Neural cell (in vitro differentiated cells): ENCODE results near the gene ATP1A1. TPM values are rescaled to one million over a fixed set of nuclear protein-coding genes. Genes with fewer than 3 reads are reported as not detected.

Experiments
- H2AFZ ChIP-seq: fragments of 200-600, 300-800 bp; sonication (generic), shearing (Covaris generic); 2 replicates; pipeline ENCODE4 v1.6.0; 2014; ENCODE audit warnings: low read depth, mild to moderate bottlenecking, antibody characterized with exemption, low read length, moderate library complexity
- H3F3A ChIP-seq: fragments of 200-600 bp; shearing (Covaris generic); 2 replicates; pipeline ENCODE4 v1.6.1; 2016; ENCODE audit warnings: mild to moderate bottlenecking, moderate library complexity, mixed read lengths, antibody characterized with exemption, low read length; ENCODE audit not compliant: insufficient read depth, poor library complexity, severe bottlenecking
- H3K27ac ChIP-seq: fragments of 200-600, 300-800 bp; sonication (generic), shearing (Covaris generic); 2 replicates; pipeline ENCODE4 v1.5.1; 2014; ENCODE audit warnings: mild to moderate bottlenecking, low read length, moderate library complexity
- H3K27me3 ChIP-seq: fragments of 300-800, 200-600 bp; sonication (generic), shearing (Covaris generic); 2 replicates; pipeline ENCODE4 v1.6.0; 2014; ENCODE audit warnings: mild to moderate bottlenecking, low read depth, low read length, moderate library complexity; ENCODE audit not compliant: insufficient read depth
- H3K36me3 ChIP-seq: fragments of 300-800, 200-600 bp; sonication (generic), shearing (Covaris generic); 2 replicates; pipeline ENCODE4 v1.5.1; 2014; ENCODE audit warnings: mild to moderate bottlenecking, antibody characterized with exemption, low read length, moderate library complexity; ENCODE audit not compliant: insufficient read depth
- H3K4me2 ChIP-seq: fragments of 300-800, 200-600 bp; sonication (generic), shearing (Covaris generic); 2 replicates; pipeline ENCODE4 v1.6.0; 2014; ENCODE audit warnings: mild to moderate bottlenecking, low read length
- H3K4me3 ChIP-seq: fragments of 300-800, 200-600 bp; sonication (generic), shearing (Covaris generic); 2 replicates; pipeline ENCODE4 v1.5.1; 2014; ENCODE audit warnings: mild to moderate bottlenecking, low read length, moderate library complexity
- H3K79me2 ChIP-seq: fragments of 200-600 bp; shearing (Covaris generic); replicated peaks from 2 replicates; pipeline ENCODE4 v1.6.0; 2014; ENCODE audit warnings: mild to moderate bottlenecking, low read length, moderate library complexity; ENCODE audit not compliant: insufficient read depth
- H3K9ac ChIP-seq: fragments of 300-800, 200-600 bp; sonication (generic), shearing (Covaris generic); 2 replicates; pipeline ENCODE4 v1.6.1; 2016; ENCODE audit warnings: mild to moderate bottlenecking, low read length, mixed read lengths
- H3K9me2 ChIP-seq: fragments of 200-600 bp; shearing (Covaris generic); 2 replicates; pipeline ENCODE4 v1.6.1; 2016; ENCODE audit warnings: mild to moderate bottlenecking, low read length, mixed read lengths; ENCODE audit not compliant: insufficient read depth
- H3K9me3 ChIP-seq: fragments of 200-600, 300-800 bp; sonication (generic), shearing (Covaris generic); 2 replicates; pipeline ENCODE4 v1.6.1; 2016; ENCODE audit warnings: mild to moderate bottlenecking, mixed run types, low read length, moderate library complexity, mixed read lengths
- H4K20me1 ChIP-seq: fragments of 200-600 bp; shearing (Covaris generic); 2 replicates; pipeline ENCODE4 v1.6.1; 2016; ENCODE audit warnings: mild to moderate bottlenecking, mixed run types; ENCODE audit not compliant: insufficient read depth
- CTCF ChIP-seq: fragments of 450-650 bp; IDR thresholded peaks from 2 replicates; pipeline ENCODE4 v1.5.1; 2014; ENCODE audit warnings: antibody characterized with exemption, mild to moderate bottlenecking, moderate library complexity; ENCODE audit not compliant: poor library complexity, severe bottlenecking
- EP300 ChIP-seq: fragments of 450-650 bp; conservative IDR thresholded peaks from 2 replicates; pipeline ENCODE4 v1.6.1; 2014; ENCODE audit warnings: antibody characterized with exemption, mild to moderate bottlenecking, moderate library complexity; ENCODE audit not compliant: poor library complexity, severe bottlenecking
- EZH2 ChIP-seq: fragments of 200-600, 300-800 bp; shearing (Covaris generic), sonication (generic); IDR thresholded peaks from 2 replicates; pipeline ENCODE4 v1.6.1; 2014; ENCODE audit warnings: antibody characterized with exemption, low read length, borderline replicate concordance, mild to moderate bottlenecking; ENCODE audit not compliant: insufficient read depth, poor library complexity, severe bottlenecking
- MXI1 ChIP-seq: fragments of 450-650 bp; conservative IDR thresholded peaks from 2 replicates; pipeline ENCODE4 v1.6.1; 2014; ENCODE audit warnings: antibody characterized with exemption, mild to moderate bottlenecking; ENCODE audit not compliant: poor library complexity, severe bottlenecking
- POLR2AphosphoS5 ChIP-seq: IDR thresholded peaks from 2 replicates; pipeline ENCODE4 v1.6.1; 2012
- RAD21 ChIP-seq: fragments of 450-650 bp; conservative IDR thresholded peaks from 2 replicates; pipeline ENCODE4 v1.6.1; 2014; ENCODE audit warnings: antibody characterized with exemption, mild to moderate bottlenecking, moderate library complexity
- REST ChIP-seq: IDR thresholded peaks from 2 replicates; pipeline ENCODE4 v1.6.1; 2012; ENCODE audit warnings: borderline replicate concordance
- SMC3 ChIP-seq: fragments of 450-650 bp; conservative IDR thresholded peaks from 2 replicates; pipeline ENCODE4 v1.6.1; 2014; ENCODE audit warnings: antibody characterized with exemption, mild to moderate bottlenecking, moderate library complexity; ENCODE audit not compliant: poor library complexity
- TAF1 ChIP-seq: IDR thresholded peaks from 2 replicates; pipeline ENCODE4 v1.6.1; 2012; ENCODE audit warnings: low read depth
- polyA plus RNA-seq: library from polyadenylated mRNA; depleted of rRNA; stranded (reverse); fragments of >200 nt; gene quantifications from 2 replicates; pipeline ENCODE4 v1.2.3, GENCODE V29; 2014

The ATP1A1 gene
- polyA plus RNA-seq, 1 donor from 2014 or later = 44.2 TPM

GRCh38 chr1:116446686-116447085 lies 73.6 kb downstream of the ATP1A1 start:
- Histone ChIP-seq H3K27me3 (no peaks in the 10 kb centered on the region), H3K79me2 (no peaks in the 10 kb centered on the region), H4K20me1 (no peaks in the 10 kb centered on the region), H3F3A (no peaks in the 10 kb centered on the region), H2AFZ (no peak overlapping the region), H3K4me3 (no peak overlapping the region), H3K36me3 (no peaks in the 10 kb centered on the region), H3K9ac (no peak overlapping the region), H3K9me3 (no peaks in the 10 kb centered on the region), H3K4me2 (no peak overlapping the region), H3K27ac (no peak overlapping the region), H3K9me2 (no peaks in the 10 kb centered on the region)
- TF ChIP-seq RAD21 (no peak), TAF1 (no peak), POLR2AphosphoS5 (no peak), MXI1 (no peak), REST (no peak), EP300 (no peak), CTCF (no peak), EZH2 (no peak), SMC3 (no peak)

GRCh38 chr1:116448785-116449385 lies 75.8 kb downstream of the ATP1A1 start:
- H3K27me3 ChIP-seq = no peaks in the 10 kb centered on the region
- no peak for TF ChIP-seq TAF1
- TF ChIP-seq CTCF = no peak
- no peak for TF ChIP-seq EP300
- no peak for TF ChIP-seq POLR2AphosphoS5
- TF ChIP-seq RAD21 = no peak
- no peak for TF ChIP-seq EZH2
- no peak for TF ChIP-seq MXI1
- no peak for TF ChIP-seq SMC3
- no peak for TF ChIP-seq REST
- no peak overlapping the region for H2AFZ ChIP-seq
- H3K9ac ChIP-seq = no peak overlapping the region
- no peaks in the 10 kb centered on the region for H3K9me2 ChIP-seq
- no peaks in the 10 kb centered on the region for H3K79me2 ChIP-seq
- H3K4me2 ChIP-seq = no peak overlapping the region
- no peaks in the 10 kb centered on the region for H4K20me1 ChIP-seq
- no peaks in the 10 kb centered on the region for H3F3A ChIP-seq
- H3K36me3 ChIP-seq = no peaks in the 10 kb centered on the region
- H3K27ac ChIP-seq = no peak overlapping the region
- no peaks in the 10 kb centered on the region for H3K9me3 ChIP-seq
- H3K4me3 ChIP-seq = no peak overlapping the region
